NCI-H2171 treated with DMSO at 0.1 percent for 48 hours (cell line): ENCODE data around the gene PRR5L.
"Not testable (repeated sequence)": the region's sequence is repeated elsewhere in the genome, so short reads cannot be mapped to it uniquely, and the experiment has no call there.

Experiments
- DNase-seq: peaks from one replicate; lab custom pipeline; 2025; lab: John Stamatoyannopoulos, UW

Gene PRR5L

GRCh38 chr11:36462321-36462720 lies 166.2 kb downstream of the PRR5L start:
- no peak for DNase-seq

- no peak for DNase-seq
Measured at GRCh38 chr11:36463781-36464180, 167.7 kb downstream of the PRR5L start.

- DNase-seq: no peak
Measured at GRCh38 chr11:36464720-36465119, 168.6 kb downstream of the PRR5L start.

- DNase-seq: no peak
Measured at GRCh38 chr11:36465449-36466163, 169.5 kb downstream of the PRR5L start.

- no peak for DNase-seq
Measured at GRCh38 chr11:36467012-36467411, 170.9 kb downstream of the PRR5L start.

DNA sequence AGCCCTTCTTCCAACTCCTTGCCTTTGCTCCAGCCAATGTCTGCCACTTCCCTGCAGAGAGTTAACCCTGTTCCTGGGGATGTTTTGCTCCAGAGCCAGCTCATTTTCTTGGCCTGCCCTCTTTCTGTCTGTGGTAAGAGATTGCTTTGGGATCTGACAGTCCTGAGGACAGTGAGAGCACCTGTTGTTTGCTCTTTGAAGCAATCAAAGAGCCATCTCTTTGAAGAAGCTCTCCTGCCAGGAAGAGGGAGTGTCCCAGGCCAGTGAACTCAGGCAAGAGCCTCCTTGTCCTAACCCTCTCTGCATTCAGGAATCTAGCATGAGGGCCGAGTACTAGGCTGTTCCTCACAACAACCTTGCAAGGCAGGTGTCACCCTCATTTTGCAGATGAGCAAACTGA lies 171.8 kb downstream of the PRR5L start:
- no peak for DNase-seq

- DNase-seq: no peak
Measured at GRCh38 chr11:36469063-36469462, 173.0 kb downstream of the PRR5L start.

DNA sequence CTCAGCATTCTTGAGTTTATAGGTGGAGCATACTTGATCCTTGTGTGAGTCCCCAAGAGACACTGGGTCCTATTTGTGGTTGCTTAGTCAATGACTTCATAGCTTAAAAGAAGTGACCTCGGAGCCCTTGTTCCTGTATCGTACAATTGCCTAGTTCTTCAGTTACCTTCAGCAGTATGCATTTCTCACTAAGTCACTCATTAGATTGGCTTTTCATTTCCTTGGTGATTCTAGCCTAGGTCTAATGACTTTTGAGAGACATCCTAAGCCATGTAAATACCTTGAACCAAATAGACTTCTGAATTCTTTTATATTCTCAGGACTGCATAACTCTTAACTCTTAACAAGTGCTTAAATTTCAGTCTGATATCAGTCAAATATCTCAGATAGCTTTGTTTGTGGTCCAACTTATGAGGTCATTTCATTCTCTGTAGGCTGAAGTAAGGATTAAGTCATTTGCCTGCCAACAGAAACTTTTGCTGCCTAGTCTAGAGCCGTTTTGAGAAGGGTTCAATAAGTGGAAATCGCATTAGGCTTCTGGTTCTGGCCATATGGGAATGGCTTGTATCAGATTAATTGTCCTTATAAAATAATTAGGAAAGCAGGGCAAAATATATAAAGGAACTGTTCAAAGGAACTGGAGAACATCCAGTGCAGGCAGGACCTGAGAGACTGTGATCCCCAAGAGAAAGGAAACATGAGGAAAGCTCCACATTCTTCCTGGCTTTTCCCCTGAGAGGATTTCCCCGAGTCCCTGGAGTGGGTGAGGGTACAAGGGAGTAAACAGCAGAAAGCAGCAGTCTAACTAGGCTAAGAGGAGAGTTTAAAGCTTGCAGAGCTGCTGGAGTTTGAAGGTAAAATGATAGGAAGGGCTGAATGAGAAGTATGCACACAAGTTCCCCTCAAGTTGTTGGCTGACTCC lies 174.1 kb downstream of the PRR5L start:
- peak; percentile 16 for DNase-seq

DNA sequence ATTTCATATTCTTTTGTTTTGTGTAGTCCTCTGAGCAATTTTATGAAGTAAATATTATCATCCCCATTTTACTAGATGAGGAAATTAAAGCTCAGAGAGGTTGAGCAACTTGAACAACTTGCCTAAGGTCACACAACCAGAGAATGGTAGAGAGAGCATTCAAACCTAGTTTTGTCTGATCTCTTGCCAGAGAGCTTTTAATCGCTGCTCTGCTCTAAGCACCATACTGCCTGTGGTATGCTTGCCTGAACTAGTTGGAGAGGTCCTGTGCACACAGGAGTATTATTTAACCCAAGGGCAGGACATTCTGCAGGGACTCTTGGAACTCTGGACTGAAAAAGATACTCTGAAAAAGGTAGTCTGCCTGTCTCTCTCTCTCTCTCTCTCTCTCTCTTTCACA lies 175.5 kb downstream of the PRR5L start:
- DNase-seq: no peak

GRCh38 chr11:36475192-36475591 lies 179.1 kb downstream of the PRR5L start:
- no peak for DNase-seq

DNA sequence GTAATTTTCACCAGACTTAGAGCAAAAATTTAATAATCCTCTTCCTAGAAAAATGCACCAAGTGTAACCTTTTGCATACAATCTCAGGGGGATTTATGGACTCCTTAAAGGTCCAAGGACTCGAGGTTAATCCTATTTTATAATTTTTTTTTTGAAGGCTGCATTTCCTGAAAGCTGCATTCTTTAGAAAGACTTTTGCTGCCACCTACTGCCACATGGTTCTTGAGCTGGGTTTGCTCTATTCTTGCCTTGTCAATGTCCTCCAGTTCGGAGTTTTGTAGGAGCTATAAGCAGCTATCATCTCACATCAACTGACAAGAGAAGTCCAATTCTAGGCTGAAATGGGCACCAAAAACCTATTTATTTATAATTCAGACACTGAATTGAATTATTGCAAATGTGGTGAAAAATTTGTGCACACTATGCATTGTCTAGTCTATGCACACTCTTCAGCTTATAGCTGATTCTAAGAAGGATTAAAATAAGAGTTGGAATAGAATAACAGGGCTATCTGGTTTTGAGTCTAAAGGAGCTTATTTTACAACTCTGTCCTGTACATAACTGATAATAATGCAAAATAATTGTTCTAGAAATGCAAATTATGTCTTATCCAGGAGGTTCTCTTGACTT lies 182.7 kb downstream of the PRR5L start:
- DNase-seq: peak; percentile 92

DNA sequence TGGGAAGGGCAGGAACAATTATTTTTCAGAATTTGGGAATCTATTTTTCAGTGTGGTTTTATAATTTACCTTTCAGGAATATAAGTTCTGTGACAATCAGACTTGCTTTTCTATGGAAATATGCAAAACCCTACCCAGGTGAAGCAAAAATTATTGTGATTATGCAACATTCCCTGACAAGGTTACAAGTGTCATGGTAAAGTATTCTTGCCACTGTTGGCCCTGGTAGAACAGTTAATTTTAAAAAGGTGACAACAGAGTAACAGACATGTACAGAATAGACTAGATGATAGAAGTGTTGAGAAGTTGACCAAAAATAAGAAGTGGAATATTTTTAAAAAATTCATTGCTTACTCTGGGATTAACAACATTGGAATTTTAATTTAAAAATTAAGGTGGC lies 184.7 kb downstream of the PRR5L start:
- no peak for DNase-seq

DNA sequence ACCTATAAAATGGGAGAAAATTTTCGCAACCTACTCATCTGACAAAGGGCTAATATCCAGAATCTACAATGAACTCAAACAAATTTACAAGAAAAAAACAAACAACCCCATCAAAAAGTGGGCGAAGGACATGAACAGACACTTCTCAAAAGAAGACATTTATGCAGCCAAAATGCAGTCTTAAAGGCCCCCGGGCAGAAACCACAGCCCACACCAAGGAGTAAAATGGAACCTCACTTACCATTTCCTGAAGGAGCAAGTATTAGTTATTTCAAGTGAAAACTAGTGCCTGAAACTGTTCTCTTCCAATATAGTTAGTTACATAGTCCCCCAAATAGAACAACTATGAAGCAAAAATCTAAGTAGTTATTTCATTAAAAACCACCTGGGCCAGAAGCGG lies 187.0 kb downstream of the PRR5L start:
- not testable (repeated sequence) for DNase-seq

DNA sequence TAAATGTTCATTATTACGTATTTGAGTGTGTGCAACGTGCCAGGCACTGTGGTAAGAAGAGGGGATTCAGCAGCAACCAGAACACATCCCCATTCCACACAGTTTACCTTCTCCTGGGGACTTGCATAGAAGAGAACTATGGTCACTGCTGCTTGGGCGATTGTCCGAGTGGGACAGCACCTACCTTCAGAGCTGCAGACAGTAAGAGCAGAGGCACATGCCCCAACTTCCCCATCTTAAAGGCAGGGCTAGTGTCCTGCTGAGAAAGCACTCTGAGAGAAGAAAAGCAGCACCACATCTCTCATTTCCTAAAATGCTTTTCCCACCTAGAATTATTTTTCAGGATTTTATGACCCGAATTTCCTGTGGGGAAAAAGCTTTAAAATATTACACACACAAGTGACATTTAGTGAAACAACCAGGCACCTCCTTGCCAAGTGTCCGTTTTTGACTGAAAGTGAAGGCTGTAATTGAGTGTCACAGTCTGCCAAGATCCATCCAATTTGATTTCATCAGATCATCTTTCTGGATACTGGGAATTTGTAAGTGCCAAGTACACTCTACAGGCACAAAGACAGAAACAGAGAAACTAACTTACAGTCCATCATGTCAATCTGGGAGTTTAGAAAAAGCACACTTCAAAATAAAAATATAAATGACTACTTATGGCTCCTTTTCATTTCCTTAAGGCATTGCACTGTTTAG lies 189.4 kb downstream of the PRR5L start:
- no peak for DNase-seq

GRCh38 chr11:36487619-36488018 lies 191.5 kb downstream of the PRR5L start:
- no peak for DNase-seq

DNA sequence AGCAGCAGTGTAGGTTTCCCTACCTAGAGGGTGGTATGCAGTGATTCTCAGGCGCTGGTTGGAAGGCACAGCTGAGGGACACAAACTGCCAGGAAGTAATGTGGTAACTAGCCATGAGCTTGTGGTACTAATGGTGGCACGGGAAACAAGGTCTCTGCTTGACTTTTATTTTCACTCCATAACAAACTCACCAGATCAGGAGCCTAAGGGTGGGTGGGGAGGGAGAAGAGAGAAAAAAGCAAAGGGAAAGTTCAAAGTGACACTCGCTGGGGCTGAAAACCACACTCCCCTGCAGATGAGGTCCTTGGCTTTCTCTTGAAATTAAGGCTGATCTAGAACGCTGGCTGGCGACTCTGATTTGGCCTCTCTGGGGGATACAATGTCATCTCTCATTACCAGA lies 192.0 kb downstream of the PRR5L start:
- DNase-seq: no peak

DNA sequence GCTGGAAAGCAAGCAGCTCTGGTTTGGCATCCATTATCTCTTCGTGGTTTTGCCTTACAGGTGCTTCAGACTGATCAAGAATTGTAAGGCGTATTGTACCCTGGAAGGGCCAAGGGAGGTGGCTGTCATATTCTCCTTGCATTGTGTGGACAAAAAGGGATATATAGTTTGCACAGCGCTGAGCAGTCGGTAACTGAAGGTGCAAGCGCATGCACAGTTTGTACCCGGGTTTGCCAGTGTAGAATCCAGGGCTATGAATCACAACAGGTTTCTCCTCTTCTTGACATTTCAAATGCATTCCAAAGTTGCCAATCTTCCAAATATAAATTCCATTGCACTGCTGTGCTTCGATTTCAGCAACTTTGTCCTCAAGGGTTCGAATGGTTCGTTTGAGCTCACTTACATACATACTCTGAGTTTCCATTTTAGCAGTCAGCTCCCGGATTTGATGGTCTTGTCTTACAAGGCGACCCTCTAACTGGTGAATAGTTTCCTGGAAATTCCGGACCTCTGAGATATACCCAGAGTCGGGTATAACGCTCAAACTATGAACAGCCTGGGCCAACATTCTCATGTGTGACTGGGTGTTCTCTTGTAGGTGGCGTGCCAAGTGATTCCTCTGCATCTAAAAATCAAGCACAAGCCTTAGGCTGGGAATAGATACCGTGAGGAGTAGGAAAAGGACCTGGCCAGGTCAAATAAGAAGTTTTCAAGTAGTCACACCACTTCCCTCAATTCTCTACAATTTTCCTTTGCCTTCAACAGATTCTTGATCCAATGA lies 194.1 kb downstream of the PRR5L start:
- DNase-seq: no peak

DNA sequence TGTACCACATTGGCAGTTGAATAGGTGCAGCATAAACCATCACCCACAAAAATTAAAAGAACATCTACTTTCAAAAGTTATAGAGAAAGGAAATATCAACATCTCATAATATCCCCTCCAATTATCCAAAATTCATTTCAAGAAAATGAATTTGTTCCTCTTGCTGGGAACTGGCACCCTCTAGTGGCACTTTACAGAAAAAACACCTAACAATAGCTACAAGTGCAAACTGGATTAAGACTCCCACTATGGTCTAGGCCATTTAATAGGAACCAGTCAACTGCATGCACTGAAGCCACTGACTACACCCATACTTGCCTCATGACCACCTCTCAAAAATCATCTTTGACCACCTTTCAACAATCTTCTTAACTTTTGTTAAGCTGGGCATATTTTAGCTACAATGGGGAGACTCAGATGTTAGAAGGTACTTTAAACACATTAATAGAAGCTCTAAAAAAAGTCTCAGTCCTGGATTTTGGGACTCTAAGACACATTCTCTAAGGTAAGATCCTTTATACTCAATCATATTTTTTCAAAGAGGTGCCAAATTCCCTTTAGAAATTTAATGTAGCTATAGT lies 196.7 kb downstream of the PRR5L start:
- peak; percentile 77 for DNase-seq

GRCh38 chr11:36493332-36493731 lies 197.2 kb downstream of the PRR5L start:
- DNase-seq: no peak

GRCh38 chr11:36498721-36499120 lies 202.6 kb downstream of the PRR5L start:
- no peak for DNase-seq

GRCh38 chr11:36499315-36499714 lies 203.2 kb downstream of the PRR5L start:
- no peak for DNase-seq
